ENCODE results near the gene HIPK1.

Gene HIPK1

GRCh38 chr1:113928941-113929749 is at the start of gene HIPK1:
Gene HIPK1, plus strand, starts transcription at chr1:113929324.
- peak; percentile 96 for DNase-seq

- DNase-seq = no peak
These were observed 49.4 kb upstream of the HIPK1 start for GRCh38 chr1:113879739-113880038.

- no peak for DNase-seq
These were observed 47.5 kb upstream of the HIPK1 start for GRCh38 chr1:113881661-113882060.

- no peak for DNase-seq
These were observed 42.4 kb upstream of the HIPK1 start for GRCh38 chr1:113886417-113887401.

- DNase-seq = no peak
These were observed 41.5 kb upstream of the HIPK1 start, which contains the start of gene BCL2L15 for GRCh38 chr1:113887402-113888175. Gene BCL2L15, minus strand, starts transcription at chr1:113887581. Its CDS starts 206 bp downstream, at chr1:113887375.

GRCh38 chr1:113890816-113891215 is 38.3 kb upstream of the HIPK1 start:
- DNase-seq = no peak

GRCh38 chr1:113891631-113892220 is 37.4 kb upstream of the HIPK1 start:
- DNase-seq = no peak

- DNase-seq = no peak
These were observed 35.9 kb upstream of the HIPK1 start for GRCh38 chr1:113893267-113893666.

GRCh38 chr1:113895098-113895497 is 34.0 kb upstream of the HIPK1 start:
- no peak for DNase-seq

GRCh38 chr1:113895961-113896360 is 33.2 kb upstream of the HIPK1 start:
- DNase-seq = no peak

- peak; percentile 20 for DNase-seq
These were observed 30.8 kb upstream of the HIPK1 start for GRCh38 chr1:113898241-113898814.

- DNase-seq = no peak
These were observed 30.0 kb upstream of the HIPK1 start for GRCh38 chr1:113899111-113899510.

GRCh38 chr1:113901191-113901590 is 27.9 kb upstream of the HIPK1 start:
- no peak for DNase-seq

GRCh38 chr1:113903501-113904292 is 25.4 kb upstream of the HIPK1 start:
- DNase-seq = no peak

- peak; percentile 73 for DNase-seq
These were observed 24.8 kb upstream of the HIPK1 start for GRCh38 chr1:113904293-113904673.

GRCh38 chr1:113904674-113905434 is 24.3 kb upstream of the HIPK1 start, which contains the start of the genes AP4B1 and DCLRE1B:
Gene AP4B1, minus strand, starts transcription at chr1:113904799. Its CDS starts 82 bp downstream, at chr1:113904717.
Gene DCLRE1B, plus strand, starts transcription at chr1:113905326. Its CDS starts 261 bp downstream, at chr1:113905587.
- DNase-seq = peak; percentile 100

GRCh38 chr1:113905435-113905861 is 23.7 kb upstream of the HIPK1 start:
- DNase-seq = no peak

- DNase-seq = no peak
These were observed 16.4 kb upstream of the HIPK1 start for GRCh38 chr1:113912594-113913311.

- no peak for DNase-seq
These were observed 15.8 kb upstream of the HIPK1 start for GRCh38 chr1:113913312-113913668.
